GM19025 (cell line): ENCODE data around the gene ITPKB.
"Not testable (repeated sequence)": the region's sequence is repeated elsewhere in the genome, so short reads cannot be mapped to it uniquely, and the experiment has no call there.

ENCODE experiments used
- ATAC-seq: cut with Tn5 transposase; IDR thresholded peaks from one replicate; pipeline ENCODE4 v1.9.1; 2021; ENCODE audit warnings: mild to moderate bottlenecking, low read depth, moderate library complexity; ENCODE audit not compliant: unreplicated experiment

Gene ITPKB

DNA sequence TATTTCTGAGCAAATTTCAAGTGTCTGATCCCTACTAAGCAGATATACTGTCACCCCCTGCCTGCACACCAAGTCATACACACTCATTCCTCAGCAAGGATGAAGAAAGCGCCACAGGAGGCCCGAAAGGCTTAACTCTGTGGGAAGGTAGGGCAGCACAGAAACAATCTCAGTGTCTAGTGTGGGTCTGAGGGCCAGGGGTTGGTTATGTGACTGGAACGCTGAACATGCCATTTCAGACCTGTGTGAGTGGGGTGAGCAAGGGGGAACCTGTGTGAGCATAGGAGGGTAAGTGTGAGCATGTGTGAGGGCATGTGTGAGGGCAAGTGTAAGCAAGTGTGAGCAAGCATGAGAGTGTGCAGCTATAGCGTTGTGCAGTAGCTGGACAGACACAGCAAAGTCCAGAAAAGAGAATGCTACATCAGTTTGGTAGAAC, 6.2 kb downstream of the ITPKB start:
- no peak for ATAC-seq

DNA sequence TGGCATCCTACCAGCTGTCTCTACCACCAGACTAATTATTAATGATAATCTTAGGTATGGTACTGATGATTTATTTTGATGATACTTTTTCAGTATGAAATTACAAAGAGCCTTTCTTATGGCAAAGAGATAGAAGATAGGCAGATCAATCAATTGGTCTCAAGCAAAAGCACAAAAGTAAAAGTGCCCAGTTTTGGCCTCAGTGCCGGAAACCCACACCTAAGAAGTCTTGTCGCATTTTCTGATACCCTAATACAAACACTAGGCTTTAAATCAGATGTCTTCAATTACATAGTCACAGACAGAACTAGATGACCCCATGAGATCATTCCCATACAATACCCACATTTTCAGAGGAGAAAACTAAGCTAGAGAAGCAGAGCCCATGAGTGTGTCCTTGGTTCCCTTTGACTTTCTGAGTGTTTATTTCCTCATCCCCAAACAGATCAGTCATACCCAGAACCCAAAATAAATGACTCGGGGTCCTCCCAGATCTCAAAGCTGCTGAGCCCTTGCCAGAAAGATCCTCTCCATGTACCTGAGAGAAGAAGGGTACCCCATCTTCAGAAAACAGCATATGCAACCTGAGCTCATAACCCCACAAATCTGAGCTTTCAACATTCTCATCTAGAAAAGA, 7.7 kb downstream of the ITPKB start:
- no peak for ATAC-seq

DNA sequence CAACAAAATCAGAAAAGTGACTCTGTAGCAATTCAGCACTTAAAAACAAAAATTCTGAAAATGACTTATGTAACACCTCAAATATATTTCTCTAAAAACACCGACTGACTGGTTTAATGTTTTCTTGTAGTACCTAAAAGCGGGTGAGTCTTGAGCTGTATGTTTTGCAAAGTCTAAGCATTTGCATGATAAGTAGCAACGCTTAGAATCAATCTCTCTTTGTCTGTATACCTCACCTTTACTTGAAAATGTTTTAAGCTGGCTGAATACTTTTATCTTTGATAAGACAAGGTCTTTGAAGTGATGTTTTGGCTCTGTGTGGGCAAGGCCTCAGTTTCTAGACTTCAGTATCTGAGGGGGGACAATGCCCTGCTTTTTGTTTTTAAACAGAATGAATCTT, 8.2 kb downstream of the ITPKB start:
- no peak for ATAC-seq

DNA sequence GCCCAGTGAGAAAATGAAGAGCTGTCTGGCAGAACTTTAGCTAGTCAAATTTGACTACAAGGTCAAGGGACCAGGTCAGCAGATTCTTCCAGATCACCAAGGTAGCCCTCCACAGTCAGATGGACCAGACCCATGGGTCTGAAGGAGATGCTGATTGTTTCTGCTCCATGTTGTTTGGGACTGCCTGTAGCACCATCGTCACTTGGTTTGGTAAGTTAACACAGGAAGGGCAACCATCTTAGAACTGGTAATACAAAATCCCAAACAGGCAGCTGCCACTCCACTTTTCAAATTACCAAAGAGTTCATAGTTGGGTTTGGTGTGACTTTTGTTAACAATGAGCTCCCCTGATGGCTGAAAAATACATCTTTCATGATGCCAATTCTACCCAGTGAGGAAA, 9.0 kb downstream of the ITPKB start:
- no peak for ATAC-seq

DNA sequence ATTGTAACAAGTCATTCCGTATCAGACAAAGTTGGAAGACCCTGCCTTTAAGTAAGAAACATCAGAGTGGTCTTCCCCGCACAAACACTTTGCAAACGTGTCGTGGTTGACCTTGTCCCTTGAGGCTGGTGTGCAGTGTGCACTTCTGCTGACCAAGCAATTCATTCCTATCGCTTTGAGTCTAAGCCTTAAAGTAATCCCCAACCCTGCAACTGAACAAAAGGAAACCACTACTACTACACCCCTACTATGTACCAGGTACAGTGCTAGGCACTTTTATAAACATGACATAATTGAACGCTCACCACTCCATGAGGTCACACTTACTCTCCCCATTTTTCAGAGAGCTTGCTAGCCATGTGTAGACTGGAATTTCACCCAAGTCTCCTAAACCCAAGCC, 10.6 kb downstream of the ITPKB start:
- no peak for ATAC-seq

DNA sequence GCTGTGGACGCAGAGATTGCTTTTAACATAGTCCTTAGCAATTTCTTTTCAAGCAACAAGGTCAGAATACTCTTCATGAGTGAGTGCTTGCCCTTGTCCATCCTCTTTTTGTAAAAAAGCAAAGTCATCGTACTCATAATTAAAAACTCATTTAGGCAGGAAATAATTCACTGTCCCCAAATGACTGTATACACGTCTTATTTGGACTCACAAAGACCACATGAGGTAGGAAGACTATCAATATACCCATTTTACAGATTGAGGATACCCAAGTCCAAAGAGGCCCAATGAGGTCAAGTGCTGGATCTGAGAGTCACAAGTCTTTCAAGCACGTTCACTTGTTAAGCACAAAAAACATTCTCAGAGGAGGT, 13.2 kb downstream of the ITPKB start:
- no peak for ATAC-seq

DNA sequence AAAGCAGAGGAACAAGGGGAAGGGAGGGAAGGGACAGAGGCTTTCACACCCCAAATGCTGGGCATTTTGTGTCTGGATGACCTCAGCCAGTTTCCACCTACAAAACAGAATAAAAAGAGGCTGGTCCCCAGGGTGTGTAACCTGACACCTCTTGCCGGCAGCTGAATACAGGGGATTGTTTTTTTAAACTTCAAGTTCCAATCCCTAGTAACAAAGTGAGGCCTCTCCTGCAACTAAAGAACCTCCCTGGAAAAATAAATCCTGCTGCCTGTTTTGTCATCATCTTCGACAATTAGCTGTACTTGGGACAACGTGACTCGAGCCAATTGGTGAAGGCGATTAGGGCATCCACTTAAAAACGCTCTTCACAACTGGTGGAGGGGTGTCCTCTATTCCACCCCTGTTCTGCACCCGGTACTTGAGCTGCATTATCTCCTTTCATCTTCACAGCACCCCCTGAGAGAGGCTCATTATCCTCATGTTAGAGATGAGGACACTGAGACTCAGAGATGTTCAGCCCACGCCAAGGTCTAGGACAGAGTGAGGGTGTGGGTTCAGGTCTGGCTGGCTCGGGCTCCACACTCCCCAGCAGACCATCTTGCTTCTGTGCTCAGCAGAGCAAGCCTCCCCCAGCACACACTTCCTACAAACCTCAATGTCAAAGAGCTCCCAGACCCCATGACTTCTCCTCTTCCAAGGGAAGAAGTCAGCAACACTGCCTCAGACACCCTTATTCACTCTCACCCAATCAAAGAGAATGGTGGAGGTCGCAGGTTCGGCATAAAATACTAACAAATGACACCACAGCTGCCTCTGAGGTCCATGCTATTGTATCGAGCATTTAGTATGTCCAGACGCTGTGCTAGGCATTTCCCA, 15.2 kb downstream of the ITPKB start:
- no peak for ATAC-seq

DNA sequence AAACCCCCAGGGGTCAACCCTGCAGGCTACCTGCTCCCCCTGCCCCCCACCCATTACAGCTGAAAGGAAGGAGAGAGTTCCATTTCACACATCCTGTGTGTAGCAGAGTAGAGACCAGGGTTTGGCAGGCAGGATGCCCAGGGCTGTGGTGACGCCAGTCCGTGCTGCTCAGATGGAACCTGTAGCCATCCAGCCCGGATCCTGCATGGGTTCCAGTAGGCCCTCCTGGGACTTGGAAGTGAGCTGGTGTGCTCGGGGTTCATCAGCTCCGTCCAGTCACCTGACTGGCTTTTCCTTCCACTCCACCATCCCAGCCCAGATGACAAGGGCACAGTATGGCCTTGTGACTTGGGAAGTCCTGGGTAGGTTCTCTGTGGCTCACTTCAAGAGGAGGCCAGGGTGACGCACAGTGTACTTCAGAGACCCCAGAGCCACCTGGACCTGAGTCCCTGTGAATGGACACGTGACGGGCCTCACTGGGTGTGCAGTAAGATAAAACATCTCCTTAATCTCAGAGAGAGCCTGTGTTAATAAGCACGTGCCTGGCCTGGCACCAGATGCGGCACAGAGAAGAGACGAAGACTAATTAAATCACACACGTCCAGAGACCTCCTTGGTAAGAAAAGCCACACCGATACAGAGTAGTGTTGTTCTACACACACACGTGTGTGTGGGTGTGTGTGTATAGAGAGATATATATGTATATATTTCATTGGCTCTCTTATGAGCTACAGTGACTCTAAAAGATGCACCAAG, 16.0 kb downstream of the ITPKB start:
- no peak for ATAC-seq

DNA sequence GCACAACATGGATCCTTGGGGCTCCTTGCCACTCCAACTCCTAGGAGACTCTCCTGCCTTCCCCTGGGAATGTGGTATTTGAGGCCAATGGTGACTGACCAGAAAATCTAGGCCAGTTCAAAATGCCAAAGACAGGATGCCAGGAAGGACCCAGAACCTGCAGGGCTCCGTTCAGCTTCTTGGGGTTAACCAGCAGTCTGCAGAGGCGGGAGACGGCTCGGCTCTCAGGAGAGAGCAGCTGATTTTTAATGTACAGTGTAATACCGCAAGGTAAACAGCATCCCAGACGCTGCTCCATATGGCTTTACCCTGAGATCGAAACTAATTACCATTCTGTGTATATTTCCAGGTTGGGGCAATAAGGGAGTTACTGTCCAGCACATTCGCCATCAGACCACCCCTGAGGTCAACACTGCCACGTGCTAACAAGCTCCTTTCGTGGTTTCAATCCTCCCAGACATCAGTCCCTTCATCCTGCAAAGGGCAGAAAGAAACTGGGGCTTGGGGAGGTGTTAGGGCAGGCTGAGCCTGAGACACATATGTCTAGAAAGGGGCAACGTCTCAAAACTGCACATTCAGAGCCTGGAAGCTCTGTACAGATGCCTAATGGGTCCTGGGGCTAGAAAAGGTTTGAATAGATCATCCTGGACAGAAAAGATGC, 16.7 kb downstream of the ITPKB start:
- no peak for ATAC-seq

DNA sequence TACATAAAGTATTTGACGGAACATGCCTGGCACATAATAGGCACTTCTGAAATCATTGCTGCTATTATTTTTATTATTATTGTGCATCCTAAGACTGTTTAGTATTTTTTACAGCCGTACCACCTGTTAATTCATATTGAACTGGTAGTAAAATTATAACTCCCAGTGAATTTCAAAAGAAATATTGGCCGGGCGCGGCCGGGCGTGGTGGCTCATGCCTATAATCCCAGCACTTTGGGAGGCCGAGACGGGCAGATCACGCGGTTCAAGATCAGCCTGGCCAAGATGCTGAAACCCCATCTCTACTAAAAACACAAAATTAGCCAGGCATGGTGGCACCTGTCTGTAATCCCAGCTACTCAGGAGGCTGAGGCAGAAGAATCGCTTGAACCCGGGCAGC, 18.5 kb downstream of the ITPKB start:
- ATAC-seq = not testable (repeated sequence)

DNA sequence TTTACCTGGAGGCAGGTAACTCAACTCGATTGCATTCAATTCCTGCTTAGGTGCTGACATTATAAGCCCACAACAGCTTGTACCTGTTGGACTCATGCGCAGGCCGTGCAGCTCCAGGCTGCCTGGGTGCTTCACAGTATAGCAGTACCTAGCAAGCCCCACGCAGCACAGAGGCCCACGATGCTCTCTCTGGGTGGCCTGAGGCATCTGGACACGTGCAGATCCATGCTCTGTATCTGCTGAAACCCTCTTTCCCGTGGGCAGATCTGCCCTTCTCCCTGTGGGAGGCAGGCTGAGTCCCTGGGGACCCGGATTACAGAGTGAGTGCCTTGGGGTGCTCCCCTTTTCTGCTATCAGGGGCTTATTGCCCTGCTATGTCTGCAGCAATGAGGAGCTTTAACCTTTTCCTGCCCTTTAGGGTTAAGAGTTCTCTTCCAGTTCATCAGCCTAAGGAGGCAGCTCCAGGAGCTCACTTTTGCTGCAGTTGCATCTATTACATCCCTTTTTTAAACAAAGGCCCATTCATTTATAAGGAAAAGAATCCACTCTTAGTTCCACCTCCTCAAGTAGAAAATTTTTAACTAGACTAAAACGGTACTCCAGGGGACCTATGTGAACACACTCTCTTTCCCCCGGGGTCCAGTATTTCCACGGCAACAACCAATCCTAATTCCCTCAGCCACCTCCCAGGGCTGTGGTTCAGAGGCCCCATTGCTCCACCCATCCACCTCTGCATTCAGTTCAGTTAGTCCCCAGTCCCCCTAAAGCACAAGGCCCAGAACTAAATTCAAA, 19.3 kb downstream of the ITPKB start:
- no peak for ATAC-seq

DNA sequence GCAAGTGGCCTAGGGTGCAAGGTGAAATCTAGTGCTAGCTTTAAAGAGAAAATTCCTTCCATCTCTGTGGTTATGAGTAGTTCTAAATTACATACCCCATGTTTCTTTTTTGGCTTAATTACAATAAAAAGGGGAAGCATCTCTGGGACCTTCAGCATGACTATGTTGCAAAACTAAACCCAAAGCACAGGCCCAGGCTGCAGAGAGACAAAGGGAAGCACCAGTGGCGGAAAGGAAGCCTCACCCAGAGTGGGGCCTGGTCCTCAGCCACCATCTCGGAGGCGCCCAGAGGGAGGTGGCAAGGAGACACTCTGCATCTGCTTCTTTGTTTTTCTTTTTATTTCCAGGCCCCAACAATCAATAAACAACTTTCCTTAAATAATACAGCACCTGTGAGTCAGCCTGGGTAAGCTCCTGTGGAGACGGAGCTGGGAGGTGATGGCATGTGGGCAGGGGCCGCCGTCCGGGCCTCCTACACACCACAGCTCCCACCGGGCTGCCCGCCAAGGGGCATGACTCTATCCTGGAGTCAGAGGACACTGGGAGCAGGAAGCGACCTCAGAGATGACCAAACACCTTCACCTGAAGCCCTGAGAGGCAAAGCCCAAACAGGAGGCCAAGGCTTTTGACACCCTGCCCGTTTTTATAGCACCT, 21.7 kb downstream of the ITPKB start:
- ATAC-seq = no peak

DNA sequence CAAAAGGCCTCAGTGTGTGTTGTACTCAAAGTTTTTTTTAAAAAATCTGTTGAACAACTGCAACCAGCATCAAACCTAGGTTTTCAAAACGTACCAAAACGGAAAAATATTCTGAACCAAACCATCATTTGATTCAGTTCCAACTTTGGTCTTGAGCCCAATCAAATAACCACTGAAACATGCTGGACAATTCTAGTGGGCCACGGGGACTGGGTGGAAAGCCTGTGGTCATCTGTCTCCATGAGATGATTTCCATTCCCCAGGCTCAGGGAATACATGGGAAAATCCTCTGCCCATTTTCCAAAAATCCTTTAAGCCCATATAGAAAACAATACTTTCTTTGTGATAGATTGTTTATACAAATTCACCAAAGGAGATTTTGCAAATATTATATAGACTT, 22.5 kb downstream of the ITPKB start:
- no peak for ATAC-seq

DNA sequence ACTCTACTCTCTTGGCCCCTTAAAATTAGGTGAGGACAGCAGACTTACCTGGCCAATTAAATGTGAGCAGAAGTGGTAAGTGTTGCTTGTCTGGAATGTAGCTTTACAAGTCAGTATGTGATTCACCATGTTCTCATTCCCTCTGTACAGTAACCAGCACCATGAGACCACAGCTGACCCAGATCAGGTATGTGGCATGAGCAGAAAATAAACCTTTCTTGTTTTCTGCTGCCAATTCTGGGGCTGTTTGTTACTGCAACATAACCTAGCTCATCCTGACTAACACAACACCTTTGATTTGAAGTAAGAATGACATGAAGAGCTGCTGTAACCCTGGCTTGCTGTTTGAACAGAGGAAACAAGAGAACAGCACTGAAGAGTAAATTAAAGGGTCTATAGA, 24.9 kb downstream of the ITPKB start:
- no peak for ATAC-seq

DNA sequence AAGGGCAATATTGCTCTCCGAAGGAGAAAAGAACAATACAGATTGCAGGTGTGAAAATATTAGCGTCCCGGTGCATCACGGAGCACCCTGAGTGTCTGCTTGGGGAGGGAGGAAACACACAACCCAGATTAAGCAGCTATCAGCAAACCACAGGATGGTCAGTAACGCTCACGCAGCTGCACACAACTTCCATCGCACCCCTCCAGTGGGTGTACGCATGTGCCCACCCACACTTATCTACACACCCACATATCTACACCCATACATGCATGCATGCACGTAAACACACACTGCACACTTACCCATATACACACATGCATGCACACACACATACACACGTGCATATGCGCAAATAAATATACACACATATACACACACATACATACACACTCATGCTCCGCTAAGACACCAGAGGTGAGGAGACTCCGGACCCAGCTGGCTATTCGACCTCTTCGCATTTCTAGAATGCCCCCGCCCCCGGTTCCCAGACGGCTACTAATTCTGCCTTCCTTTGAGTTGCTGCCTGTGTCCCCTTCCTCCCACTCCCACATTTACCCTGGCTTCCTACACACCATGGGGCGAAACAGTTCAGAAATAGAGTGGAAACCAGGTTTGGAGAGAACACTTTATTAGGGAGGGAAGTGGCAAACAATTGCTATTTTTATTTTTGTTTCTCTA, 26.2 kb downstream of the ITPKB start:
- ATAC-seq = no peak

DNA sequence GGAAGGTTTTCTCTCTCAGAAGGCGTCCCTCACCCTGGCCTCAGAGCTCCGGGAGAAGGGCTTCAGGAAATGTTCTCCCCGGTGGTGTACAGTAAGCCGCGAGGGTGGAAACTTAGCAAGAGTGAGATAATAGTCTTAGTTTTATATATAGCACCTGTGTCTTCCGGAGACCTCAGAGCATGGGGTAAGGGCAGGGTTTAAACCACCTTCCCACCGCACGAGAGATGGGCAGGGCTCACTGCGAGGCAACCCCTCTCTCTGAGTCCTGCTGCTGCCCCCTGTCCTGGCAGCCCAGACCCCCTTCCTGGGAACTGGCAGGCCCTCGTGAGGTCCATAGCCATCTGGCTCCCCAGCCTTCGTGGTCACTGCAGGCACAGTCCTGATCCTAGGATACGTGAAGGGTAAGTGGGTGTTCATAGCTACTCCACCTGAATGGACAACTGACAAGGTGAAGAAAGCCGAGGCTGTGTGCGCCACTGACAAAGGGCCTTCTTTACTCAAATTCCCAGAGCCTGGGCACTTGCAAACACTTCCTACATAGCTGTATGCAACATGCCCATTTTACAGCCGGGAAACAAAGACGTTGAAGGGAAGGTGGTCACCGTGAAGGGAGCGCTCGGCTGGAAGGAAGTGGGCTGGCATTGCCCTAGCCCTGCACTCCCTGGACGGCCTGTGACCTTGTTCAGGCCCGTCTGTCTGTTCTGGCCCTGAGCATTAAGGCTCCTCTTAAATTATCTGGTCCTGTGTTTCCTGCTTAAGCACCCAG, 26.9 kb downstream of the ITPKB start:
- no peak for ATAC-seq

DNA sequence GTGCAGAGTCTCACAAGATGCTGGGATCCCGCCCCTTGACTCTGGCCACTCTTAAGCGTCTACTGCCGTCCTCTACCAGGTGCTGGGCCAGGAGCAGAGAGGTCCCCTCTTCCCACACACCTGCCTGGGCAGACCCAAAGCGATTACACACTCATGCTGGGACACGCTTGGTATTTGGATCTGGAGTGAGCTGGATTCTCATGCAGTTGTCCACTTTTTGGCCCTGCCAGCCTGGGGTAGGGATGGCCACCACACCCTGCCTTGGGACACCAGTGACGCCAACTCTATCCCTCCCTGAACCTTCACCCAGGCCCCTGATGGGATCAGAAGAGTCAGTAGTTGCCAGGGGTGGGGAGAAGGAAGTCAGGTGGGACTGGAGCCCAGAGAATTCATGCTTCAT, 28.6 kb downstream of the ITPKB start:
- ATAC-seq = no peak

DNA sequence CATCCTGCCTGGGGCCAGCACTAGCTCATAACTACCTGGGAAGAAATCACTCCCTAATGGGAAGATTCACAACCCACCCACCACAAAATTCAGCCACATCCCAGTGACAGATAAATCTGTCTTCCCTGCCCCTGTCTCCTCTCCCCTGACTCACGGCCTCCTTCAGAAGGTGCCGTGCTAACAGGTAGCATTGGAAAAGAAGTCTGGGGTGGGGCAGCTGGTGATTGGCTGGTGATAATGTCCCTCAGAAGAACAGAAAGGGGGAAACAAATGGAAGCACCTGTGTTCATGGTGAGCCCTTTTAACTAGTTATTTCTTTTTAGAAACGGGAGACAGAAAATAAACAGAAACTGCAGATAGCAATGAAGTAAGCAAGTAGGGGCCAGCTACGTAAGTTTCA, 29.1 kb downstream of the ITPKB start:
- no peak for ATAC-seq
